ENCODE measurements around the gene SDHAF3.

The SDHAF3 gene

GRCh38 chr7:97219237-97219636 lies 101.7 kb downstream of the SDHAF3 start:
- no peak for DNase-seq

- no peak for DNase-seq
Observed at GRCh38 chr7:97224316-97224715, 106.8 kb downstream of the SDHAF3 start.

- no peak for DNase-seq
Observed at GRCh38 chr7:97226541-97226940, 109.0 kb downstream of the SDHAF3 start.
